Right atrium auricular region (tissue), 2 donors: ENCODE measurements around the gene SLC25A25. TPM values are rescaled to one million over a fixed set of nuclear protein-coding genes. Genes with fewer than 3 reads are reported as not detected.

Experiments
- DNase-seq: peaks from one replicate; pipeline ENCODE4 v3.0.0-alpha.2; 2019; ENCODE audit warnings: low spot score
- H3K27ac ChIP-seq, 2 donors: fragments of 200-600 bp; sonication (generic); 1 replicate in 1 of 2; 2 replicates in 1 of 2; pipeline ENCODE4 v1.5.1; 2016 to 2019
- H3K27me3 ChIP-seq, 2 donors: fragments of 200-600 bp; sonication (generic); one replicate each; pipeline versions ENCODE4 v1.5.1 to v1.6.0; 2017 to 2019
- H3K36me3 ChIP-seq: fragments of 200-600 bp; sonication (generic); one replicate; pipeline ENCODE4 v1.5.1; 2016
- H3K4me1 ChIP-seq, 2 donors: fragments of 200-600 bp; sonication (generic); one replicate each; pipeline versions ENCODE4 v1.5.1 to v1.6.0; 2017 to 2019
- H3K4me3 ChIP-seq, 2 donors: fragments of 200-600 bp; sonication (generic); 1 replicate in 1 of 2; 2 replicates in 1 of 2; pipeline ENCODE4 v1.5.1; 2017 to 2019; ENCODE audit warnings: mild to moderate bottlenecking in 1 of 2, moderate library complexity in 1 of 2
- H3K9me3 ChIP-seq, 2 donors: fragments of 200-600 bp; sonication (generic); one replicate each; pipeline ENCODE4 v1.5.1; 2019
- CTCF ChIP-seq, 2 donors: fragments of 200-600 bp; sonication (generic); IDR thresholded peaks; one replicate each; pipeline ENCODE4 v1.5.1; 2019; ENCODE audit warnings: antibody characterized with exemption in 2 of 2
- total RNA-seq, 2 donors: library from RNA; depleted of rRNA; stranded (reverse); fragments of >200 nt; gene quantifications; one replicate each; pipeline ENCODE4 v1.1.0, GENCODE V29; 2016

Gene SLC25A25
- total RNA-seq, 2 donors from 2014 or later, result 8.2 to 11.8 TPM

- H3K27me3 ChIP-seq, result no peaks in the 10 kb centered on the region
- no peaks in the 10 kb centered on the region for H3K36me3 ChIP-seq
- no peak overlapping the region for H3K4me3 ChIP-seq
- H3K9me3 ChIP-seq, result no peaks in the 10 kb centered on the region
- no peaks in the 10 kb centered on the region for H3K4me1 ChIP-seq
- no peak for DNase-seq
- no peak for TF ChIP-seq CTCF (IDR thresholded peaks at IDR 0.05)
- H3K27ac ChIP-seq, result no peak overlapping the region
Observed at GRCh38 chr9:128025736-128026135, 42.3 kb upstream of the SLC25A25 start.

GRCh38 chr9:128026255-128026772 is 41.7 kb upstream of the SLC25A25 start:
- no peak for DNase-seq
- Histone ChIP-seq H3K9me3 (no peaks in the 10 kb centered on the region), H3K27me3 (no peaks in the 10 kb centered on the region), H3K27ac (no peak overlapping the region), H3K4me3 (no peak overlapping the region), H3K36me3 (no peaks in the 10 kb centered on the region), H3K4me1 (no peaks in the 10 kb centered on the region)
- no peak for TF ChIP-seq CTCF (IDR thresholded peaks at IDR 0.05)

GRCh38 chr9:128026773-128027541 is 41.1 kb upstream of the SLC25A25 start:
- H3K4me1 ChIP-seq, result no peaks in the 10 kb centered on the region
- no peaks in the 10 kb centered on the region for H3K27me3 ChIP-seq
- no peak for TF ChIP-seq CTCF (IDR thresholded peaks at IDR 0.05)
- H3K9me3 ChIP-seq, result no peaks in the 10 kb centered on the region
- no peak for DNase-seq
- no peak overlapping the region for H3K4me3 ChIP-seq
- no peak overlapping the region for H3K27ac ChIP-seq
- H3K36me3 ChIP-seq, result no peaks in the 10 kb centered on the region

GRCh38 chr9:128027705-128028104 is 40.3 kb upstream of the SLC25A25 start:
- Histone ChIP-seq H3K36me3 (no peaks in the 10 kb centered on the region), H3K9me3 (no peaks in the 10 kb centered on the region), H3K4me1 (no peaks in the 10 kb centered on the region), H3K27ac (no peak overlapping the region), H3K27me3 (no peaks in the 10 kb centered on the region), H3K4me3 (no peak overlapping the region)
- DNase-seq, result no peak
- no peak for TF ChIP-seq CTCF (IDR thresholded peaks at IDR 0.05)

- H3K4me3 ChIP-seq, result no peak overlapping the region
- H3K27me3 ChIP-seq, result no peaks in the 10 kb centered on the region
- H3K27ac ChIP-seq, result no peak overlapping the region
- H3K4me1 ChIP-seq, result no peaks in the 10 kb centered on the region
- TF ChIP-seq CTCF (IDR thresholded peaks at IDR 0.05), result no peak
- DNase-seq, result no peak
- H3K9me3 ChIP-seq, result no peaks in the 10 kb centered on the region
- no peaks in the 10 kb centered on the region for H3K36me3 ChIP-seq
Observed at GRCh38 chr9:128033609-128034008, 34.4 kb upstream of the SLC25A25 start.
